ENCODE data around the gene PAK6.

DNA sequence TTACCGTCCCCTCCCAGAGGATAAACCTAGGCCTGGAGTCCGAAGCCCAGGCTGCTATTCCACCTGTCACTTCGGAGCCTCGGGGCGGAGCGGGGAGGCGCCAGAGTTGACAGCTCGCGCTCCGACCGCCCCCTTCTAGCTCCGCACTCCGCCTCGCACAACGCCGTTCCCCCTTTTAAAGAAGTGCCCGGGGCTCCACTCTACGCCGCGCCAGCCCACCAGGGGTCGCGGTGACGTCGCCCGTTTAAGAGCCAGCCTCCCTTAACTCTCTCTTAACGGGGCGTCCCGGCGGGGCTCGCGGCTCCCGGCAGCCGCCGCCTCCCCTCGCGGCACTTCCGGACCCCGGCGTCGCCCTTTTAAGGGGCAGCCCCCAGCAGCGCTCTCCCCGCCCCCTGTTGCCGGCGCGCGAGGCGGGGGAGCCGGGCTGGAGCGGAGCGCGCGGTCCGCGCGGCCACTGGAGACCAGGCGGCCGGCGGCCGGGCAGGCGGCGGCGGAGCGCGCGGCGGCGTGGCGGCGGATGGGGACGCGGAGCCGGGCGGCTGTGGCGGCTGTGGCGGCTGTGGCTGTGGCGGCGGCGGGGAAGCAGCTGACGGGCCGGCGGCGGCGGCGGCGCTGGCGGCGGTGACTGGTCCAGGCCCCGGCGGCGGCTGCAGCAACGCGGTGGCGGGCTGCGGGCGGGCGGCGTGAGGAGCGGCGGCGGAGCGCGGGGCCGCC lies 84.5 kb downstream of the PAK6 start, which contains the start of gene INAFM2:
- TF ChIP-seq, protein P1, sequence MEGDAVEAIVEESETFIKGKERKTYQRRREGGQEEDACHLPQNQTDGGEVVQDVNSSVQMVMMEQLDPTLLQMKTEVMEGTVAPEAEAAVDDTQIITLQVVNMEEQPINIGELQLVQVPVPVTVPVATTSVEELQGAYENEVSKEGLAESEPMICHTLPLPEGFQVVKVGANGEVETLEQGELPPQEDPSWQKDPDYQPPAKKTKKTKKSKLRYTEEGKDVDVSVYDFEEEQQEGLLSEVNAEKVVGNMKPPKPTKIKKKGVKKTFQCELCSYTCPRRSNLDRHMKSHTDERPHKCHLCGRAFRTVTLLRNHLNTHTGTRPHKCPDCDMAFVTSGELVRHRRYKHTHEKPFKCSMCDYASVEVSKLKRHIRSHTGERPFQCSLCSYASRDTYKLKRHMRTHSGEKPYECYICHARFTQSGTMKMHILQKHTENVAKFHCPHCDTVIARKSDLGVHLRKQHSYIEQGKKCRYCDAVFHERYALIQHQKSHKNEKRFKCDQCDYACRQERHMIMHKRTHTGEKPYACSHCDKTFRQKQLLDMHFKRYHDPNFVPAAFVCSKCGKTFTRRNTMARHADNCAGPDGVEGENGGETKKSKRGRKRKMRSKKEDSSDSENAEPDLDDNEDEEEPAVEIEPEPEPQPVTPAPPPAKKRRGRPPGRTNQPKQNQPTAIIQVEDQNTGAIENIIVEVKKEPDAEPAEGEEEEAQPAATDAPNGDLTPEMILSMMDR (IDR thresholded peaks at IDR 0.05): peak; percentile 21 to 71 (median 56)
- peak; percentile 43 to 76 for TF ChIP-seq POLR2A (IDR thresholded peaks at IDR 0.05)
